Astrocyte of the cerebellum (primary cell): Measurements from ENCODE around the gene CNTNAP2.

Source experiments
- DNase-seq: peaks from one replicate; pipeline ENCODE4 v3.0.0-alpha.2; 2011; ENCODE audit warnings: low read depth
- H3K4me3 ChIP-seq: 2 replicates; pipeline ENCODE4 v1.5.1; 2011; ENCODE audit warnings: mild to moderate bottlenecking, low read depth, low read length, moderate library complexity
- in situ Hi-C: cut with HindIII; loops from 2 replicates; pipeline ENCODE4 v1.10.0; 2017; ENCODE audit warnings: low sequenced_read_pairs
- TF ChIP-seq, protein P1 (sequence below): IDR thresholded peaks from 2 replicates; pipeline ENCODE4 v1.5.1; 2012; ENCODE audit warnings: low read length, low read depth, moderate library complexity, mild to moderate bottlenecking; ENCODE audit errors: missing control alignments

The CNTNAP2 gene

DNA sequence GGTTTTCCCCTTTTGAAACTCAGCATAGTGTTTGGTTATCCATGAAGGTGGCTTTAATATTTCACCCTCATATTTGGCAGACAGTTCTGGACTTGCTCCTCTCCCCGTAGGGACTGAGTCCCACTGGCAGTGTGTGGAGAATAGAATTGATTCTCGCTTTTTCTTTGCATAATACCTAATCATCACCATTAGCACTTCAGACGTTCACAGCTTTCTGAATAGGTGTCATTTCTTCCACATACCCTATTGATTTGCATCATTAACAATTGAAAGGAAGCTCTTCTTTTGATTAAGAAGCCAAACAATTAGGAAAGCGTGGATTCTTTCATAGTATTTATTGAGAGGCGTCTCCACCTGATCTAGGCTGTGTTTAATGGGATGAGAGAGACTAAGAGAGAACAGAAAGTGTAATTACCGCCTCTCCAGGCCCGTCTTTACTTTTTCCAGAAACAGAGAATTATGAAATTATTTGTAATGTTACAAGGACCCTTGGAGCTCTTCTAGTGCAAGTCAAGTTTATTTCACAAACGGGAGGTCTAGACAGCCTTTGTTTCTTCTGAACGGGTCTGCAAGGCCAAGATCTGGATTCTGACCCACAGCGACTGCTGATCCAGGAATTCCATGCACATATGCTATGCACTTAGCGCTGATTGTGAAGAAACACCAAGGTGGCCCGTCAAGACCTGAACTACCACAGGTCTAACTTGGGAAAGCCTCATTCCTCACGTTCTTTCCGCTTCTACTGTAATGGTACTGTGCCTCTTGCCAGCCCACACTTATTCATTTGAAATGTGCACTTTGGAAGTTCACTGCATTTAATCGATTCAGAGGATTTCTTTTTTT is 2224.1 kb downstream of the CNTNAP2 start:
- DNase-seq: no peak
- TF ChIP-seq, protein P1, sequence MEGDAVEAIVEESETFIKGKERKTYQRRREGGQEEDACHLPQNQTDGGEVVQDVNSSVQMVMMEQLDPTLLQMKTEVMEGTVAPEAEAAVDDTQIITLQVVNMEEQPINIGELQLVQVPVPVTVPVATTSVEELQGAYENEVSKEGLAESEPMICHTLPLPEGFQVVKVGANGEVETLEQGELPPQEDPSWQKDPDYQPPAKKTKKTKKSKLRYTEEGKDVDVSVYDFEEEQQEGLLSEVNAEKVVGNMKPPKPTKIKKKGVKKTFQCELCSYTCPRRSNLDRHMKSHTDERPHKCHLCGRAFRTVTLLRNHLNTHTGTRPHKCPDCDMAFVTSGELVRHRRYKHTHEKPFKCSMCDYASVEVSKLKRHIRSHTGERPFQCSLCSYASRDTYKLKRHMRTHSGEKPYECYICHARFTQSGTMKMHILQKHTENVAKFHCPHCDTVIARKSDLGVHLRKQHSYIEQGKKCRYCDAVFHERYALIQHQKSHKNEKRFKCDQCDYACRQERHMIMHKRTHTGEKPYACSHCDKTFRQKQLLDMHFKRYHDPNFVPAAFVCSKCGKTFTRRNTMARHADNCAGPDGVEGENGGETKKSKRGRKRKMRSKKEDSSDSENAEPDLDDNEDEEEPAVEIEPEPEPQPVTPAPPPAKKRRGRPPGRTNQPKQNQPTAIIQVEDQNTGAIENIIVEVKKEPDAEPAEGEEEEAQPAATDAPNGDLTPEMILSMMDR: no peak
- in situ Hi-C loops: no loop called here
- no peak overlapping the region for H3K4me3 ChIP-seq

- TF ChIP-seq, protein P1: no peak
- no peak for DNase-seq
- H3K4me3 ChIP-seq: no peak overlapping the region
- in situ Hi-C loops: no loop called here
These were observed 2227.8 kb downstream of the CNTNAP2 start for GRCh38 chr7:148344406-148344805.

DNA sequence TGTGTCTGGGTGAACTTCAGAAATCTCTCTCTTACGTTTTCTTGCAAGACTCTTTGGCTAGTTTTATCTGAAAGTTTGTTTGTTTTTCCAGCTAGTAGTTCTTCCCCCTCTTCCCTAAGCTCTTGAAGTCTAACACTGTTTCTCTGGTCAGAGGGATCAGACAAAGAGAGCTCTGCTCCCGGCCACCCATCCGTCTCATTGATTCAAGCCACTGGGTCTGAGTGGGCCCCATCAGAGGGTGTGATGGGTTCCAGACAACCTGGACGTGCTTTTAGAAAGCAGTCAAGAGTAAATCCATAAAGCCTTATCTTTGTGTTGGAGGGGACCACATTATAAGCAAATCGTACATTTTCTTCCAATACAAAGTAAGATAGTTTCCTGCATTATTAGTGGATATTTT is 2231.4 kb downstream of the CNTNAP2 start:
- DNase-seq: no peak
- TF ChIP-seq, protein P1: no peak
- in situ Hi-C loops: no loop called here
- no peak overlapping the region for H3K4me3 ChIP-seq

GRCh38 chr7:148348466-148348865 is 2231.9 kb downstream of the CNTNAP2 start:
- H3K4me3 ChIP-seq: no peak overlapping the region
- TF ChIP-seq, protein P1: no peak
- DNase-seq: no peak
- in situ Hi-C loops: no loop called here

DNA sequence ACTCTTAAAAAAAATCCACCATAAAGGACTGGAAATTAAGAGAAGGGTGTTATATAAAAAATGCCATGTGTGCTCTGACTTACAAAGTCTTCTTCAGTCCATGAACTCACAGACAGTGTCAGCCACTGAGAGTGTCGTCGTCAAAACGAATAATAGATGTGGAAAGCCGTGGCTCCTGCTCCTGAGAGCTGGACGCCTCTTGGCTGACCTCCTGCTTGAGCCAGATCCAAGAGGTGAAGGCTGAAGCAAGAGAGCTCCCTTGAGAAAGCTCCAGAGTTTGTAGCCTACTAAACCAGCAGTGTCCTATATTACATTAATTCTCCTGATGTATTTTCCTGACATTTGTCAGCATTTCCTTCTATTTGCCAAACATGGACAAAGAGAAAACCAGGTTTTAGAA is 2239.7 kb downstream of the CNTNAP2 start:
- in situ Hi-C loops: no loop called here
- no peak for DNase-seq
- no peak overlapping the region for H3K4me3 ChIP-seq
- TF ChIP-seq, protein P1: no peak

DNA sequence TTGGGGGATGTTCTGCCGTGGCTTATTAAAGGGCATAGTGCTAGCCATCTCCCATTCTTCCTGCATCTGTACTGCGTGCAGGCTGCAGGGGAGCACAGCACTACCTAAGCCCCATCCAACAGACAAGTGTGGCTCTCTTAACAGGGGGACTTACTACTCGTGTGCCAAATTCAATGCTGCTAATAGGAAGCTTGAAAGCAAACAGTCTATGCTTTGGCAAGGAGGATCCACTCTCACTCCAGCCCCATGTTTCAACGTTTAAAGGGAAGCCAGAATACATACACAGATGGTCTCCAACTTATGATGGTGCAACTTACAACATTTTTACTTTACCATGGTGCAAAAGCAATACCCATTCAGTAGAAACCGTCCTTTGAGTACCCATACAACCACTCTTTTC is 2245.9 kb downstream of the CNTNAP2 start:
- no peak overlapping the region for H3K4me3 ChIP-seq
- TF ChIP-seq, protein P1: no peak
- in situ Hi-C loops: no loop called here
- DNase-seq: no peak
